NCI-H446 treated with DMSO at 0.1 percent for 48 hours (cell line): ENCODE data around the gene THSD8.

Experiments used
- DNase-seq: peaks from one replicate; lab custom pipeline; 2025; lab: John Stamatoyannopoulos, UW

Gene THSD8

GRCh38 chr19:12801466-12802266 lies at the start of gene THSD8, which contains the start of gene PRDX2:
THSD8 (plus strand) TSS chr19:12802069; CDS start chr19:12802072, 3 bp downstream.
PRDX2 (minus strand) TSS chr19:12801800; CDS start chr19:12801261, 539 bp downstream.
- DNase-seq = peak; percentile 33

GRCh38 chr19:12754465-12755196 lies 47.2 kb upstream of the THSD8 start:
- DNase-seq = no peak

GRCh38 chr19:12756150-12756883 lies 45.6 kb upstream of the THSD8 start:
- no peak for DNase-seq

- peak; percentile 19 for DNase-seq
Observed at GRCh38 chr19:12757544-12758274, 44.2 kb upstream of the THSD8 start.

GRCh38 chr19:12759686-12760085 lies 42.2 kb upstream of the THSD8 start:
- DNase-seq = no peak

GRCh38 chr19:12763100-12763499 lies 38.8 kb upstream of the THSD8 start:
- DNase-seq = no peak

- no peak for DNase-seq
Observed at GRCh38 chr19:12764698-12765097, 37.2 kb upstream of the THSD8 start.

- DNase-seq = peak; percentile 56
Observed at GRCh38 chr19:12766051-12766521, 35.8 kb upstream of the THSD8 start.

- DNase-seq = no peak
Observed at GRCh38 chr19:12767150-12767549, 34.7 kb upstream of the THSD8 start.

- DNase-seq = no peak
Observed at GRCh38 chr19:12767666-12768065, 34.2 kb upstream of the THSD8 start.

GRCh38 chr19:12769689-12770088 lies 32.2 kb upstream of the THSD8 start:
- DNase-seq = no peak

- DNase-seq = no peak
Observed at GRCh38 chr19:12770922-12771321, 30.9 kb upstream of the THSD8 start.

GRCh38 chr19:12772323-12772722 lies 29.5 kb upstream of the THSD8 start:
- no peak for DNase-seq

- DNase-seq = no peak
Observed at GRCh38 chr19:12773571-12773970, 28.3 kb upstream of the THSD8 start.

- DNase-seq = no peak
Observed at GRCh38 chr19:12774588-12775555, 27.0 kb upstream of the THSD8 start, which contains the start of gene HOOK2. HOOK2 (minus strand) TSS chr19:12775552; CDS start chr19:12775449, 103 bp downstream.

- DNase-seq = peak; percentile 57
Observed at GRCh38 chr19:12777217-12778016, 24.5 kb upstream of the THSD8 start.

GRCh38 chr19:12778017-12778904 lies 23.6 kb upstream of the THSD8 start:
- peak; percentile 67 for DNase-seq

GRCh38 chr19:12778905-12779161 lies 23.0 kb upstream of the THSD8 start:
- DNase-seq = no peak
